ENCODE data around the gene UNC5C. TPM values are rescaled to one million over a fixed set of nuclear protein-coding genes. Genes with fewer than 3 reads are reported as not detected.
"Not testable (repeated sequence)": the region's sequence is repeated elsewhere in the genome, so short reads cannot be mapped to it uniquely, and the experiment has no call there.

Gene UNC5C
- total RNA-seq, 1 donor from 2014 or later, result 0.97 TPM

DNA sequence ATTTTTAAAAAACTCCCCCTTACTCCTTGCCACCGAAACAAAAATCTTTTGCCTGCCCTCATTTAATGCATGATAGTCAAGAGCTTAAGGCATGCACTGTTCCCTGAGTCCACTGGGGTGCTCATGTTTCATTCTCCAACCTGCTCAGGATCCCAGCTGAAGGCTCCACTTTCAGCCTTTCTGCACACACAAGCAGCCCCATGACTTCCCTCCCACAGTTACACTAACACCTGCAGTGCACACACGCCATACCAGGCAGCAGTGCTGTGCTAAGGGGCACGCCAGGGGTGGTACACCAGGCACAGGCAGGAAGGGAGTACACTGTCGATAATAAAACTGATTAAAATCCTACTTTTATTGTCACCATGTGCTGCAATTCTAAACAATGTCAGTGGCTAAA lies 405.8 kb downstream of the UNC5C start:
- TF ChIP-seq CTCF (IDR thresholded peaks at IDR 0.05; ENCODE audit: unreplicated experiment), result no peak
- H3K27ac Mint-ChIP-seq (ENCODE audit: unreplicated experiment), result no peak overlapping the region
- H3K36me3 Mint-ChIP-seq (ENCODE audit: low read depth, unreplicated experiment), result peaks cover 21% of the 10 kb centered on the region
- H3K27me3 Mint-ChIP-seq (ENCODE audit: unreplicated experiment), result no peaks in the 10 kb centered on the region
- no peak overlapping the region for H3K4me3 Mint-ChIP-seq (ENCODE audit: unreplicated experiment)
- DNase-seq (ENCODE audit: low spot score), result no peak
- peaks cover 2% of the 10 kb centered on the region for H3K4me1 Mint-ChIP-seq (ENCODE audit: unreplicated experiment)
- peaks cover 9% of the 10 kb centered on the region for H3K9me3 Mint-ChIP-seq (ENCODE audit: unreplicated experiment)

DNA sequence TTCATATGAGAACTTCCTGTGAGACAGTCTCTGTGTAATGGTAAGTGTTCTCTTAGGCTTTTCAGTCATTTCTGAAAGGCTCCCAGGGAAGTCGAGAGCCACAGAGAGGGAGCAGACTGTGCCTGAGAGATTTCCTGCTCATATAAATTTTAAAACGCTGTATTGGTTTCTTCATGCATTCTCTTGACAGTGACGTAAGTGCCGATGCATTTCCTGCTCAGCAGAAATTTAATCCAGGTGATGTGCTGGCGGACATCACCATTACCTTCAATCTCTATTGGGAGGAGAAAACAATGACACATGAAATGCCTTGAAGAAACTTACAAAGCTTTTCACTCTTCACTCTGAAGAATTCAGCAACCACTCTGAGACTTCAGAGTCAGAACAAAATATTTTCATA lies 407.4 kb downstream of the UNC5C start:
- no peaks in the 10 kb centered on the region for H3K27me3 Mint-ChIP-seq (ENCODE audit: unreplicated experiment)
- no peak for TF ChIP-seq CTCF (IDR thresholded peaks at IDR 0.05; ENCODE audit: unreplicated experiment)
- no peak overlapping the region for H3K27ac Mint-ChIP-seq (ENCODE audit: unreplicated experiment)
- DNase-seq (ENCODE audit: low spot score), result no peak
- H3K36me3 Mint-ChIP-seq (ENCODE audit: low read depth, unreplicated experiment), result peaks cover 21% of the 10 kb centered on the region
- H3K4me1 Mint-ChIP-seq (ENCODE audit: unreplicated experiment), result peaks cover 2% of the 10 kb centered on the region
- no peak overlapping the region for H3K4me3 Mint-ChIP-seq (ENCODE audit: unreplicated experiment)
- H3K9me3 Mint-ChIP-seq (ENCODE audit: unreplicated experiment), result peaks cover 9% of the 10 kb centered on the region

- H3K4me1 Mint-ChIP-seq (ENCODE audit: unreplicated experiment); H3K9me3 Mint-ChIP-seq (ENCODE audit: unreplicated experiment); H3K27me3 Mint-ChIP-seq (ENCODE audit: unreplicated experiment); DNase-seq (ENCODE audit: low spot score); H3K4me3 Mint-ChIP-seq (ENCODE audit: unreplicated experiment); H3K27ac Mint-ChIP-seq (ENCODE audit: unreplicated experiment): not testable (repeated sequence)
- peaks cover 21% of the 10 kb centered on the region for H3K36me3 Mint-ChIP-seq (ENCODE audit: low read depth, unreplicated experiment)
These were observed 409.3 kb downstream of the UNC5C start for GRCh38 chr4:95139424-95139823.

DNA sequence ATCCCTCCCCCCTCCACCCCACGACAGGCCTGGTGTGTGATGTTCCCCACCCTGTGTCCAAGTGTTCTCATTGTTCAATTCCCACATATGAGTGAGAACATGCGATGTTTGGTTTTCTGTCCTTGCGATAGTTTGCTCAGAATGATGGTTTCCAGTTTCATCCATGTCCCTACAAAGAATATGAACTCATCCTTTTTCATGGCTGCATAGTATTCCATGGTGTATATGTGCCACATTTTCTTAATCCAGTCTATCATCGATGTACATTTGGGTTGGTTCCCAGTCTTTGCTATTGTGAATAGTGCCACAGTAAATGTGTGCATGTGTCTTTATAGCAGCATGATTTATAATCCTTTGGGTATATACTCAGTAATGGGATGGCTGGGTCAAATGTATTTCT lies 414.8 kb downstream of the UNC5C start:
- not testable (repeated sequence) for H3K27ac Mint-ChIP-seq (ENCODE audit: unreplicated experiment); H3K36me3 Mint-ChIP-seq (ENCODE audit: low read depth, unreplicated experiment); H3K9me3 Mint-ChIP-seq (ENCODE audit: unreplicated experiment)

GRCh38 chr4:95129821-95130311 lies 418.9 kb downstream of the UNC5C start:
- H3K27ac Mint-ChIP-seq (ENCODE audit: unreplicated experiment), result no peak overlapping the region
- H3K36me3 Mint-ChIP-seq (ENCODE audit: low read depth, unreplicated experiment), result no peaks in the 10 kb centered on the region
- H3K27me3 Mint-ChIP-seq (ENCODE audit: unreplicated experiment), result peaks cover 2% of the 10 kb centered on the region
- H3K4me1 Mint-ChIP-seq (ENCODE audit: unreplicated experiment), result peaks cover 10% of the 10 kb centered on the region
- no peak overlapping the region for H3K4me3 Mint-ChIP-seq (ENCODE audit: unreplicated experiment)
- no peak for TF ChIP-seq CTCF (IDR thresholded peaks at IDR 0.05; ENCODE audit: unreplicated experiment)
- DNase-seq (ENCODE audit: low spot score), result no peak
- no peaks in the 10 kb centered on the region for H3K9me3 Mint-ChIP-seq (ENCODE audit: unreplicated experiment)

More for the DNA sequence above, 414.8 kb downstream of the UNC5C start:
- not testable (repeated sequence) for H3K4me1 Mint-ChIP-seq (ENCODE audit: unreplicated experiment); DNase-seq (ENCODE audit: low spot score); H3K4me3 Mint-ChIP-seq (ENCODE audit: unreplicated experiment); H3K27me3 Mint-ChIP-seq (ENCODE audit: unreplicated experiment)

DNA sequence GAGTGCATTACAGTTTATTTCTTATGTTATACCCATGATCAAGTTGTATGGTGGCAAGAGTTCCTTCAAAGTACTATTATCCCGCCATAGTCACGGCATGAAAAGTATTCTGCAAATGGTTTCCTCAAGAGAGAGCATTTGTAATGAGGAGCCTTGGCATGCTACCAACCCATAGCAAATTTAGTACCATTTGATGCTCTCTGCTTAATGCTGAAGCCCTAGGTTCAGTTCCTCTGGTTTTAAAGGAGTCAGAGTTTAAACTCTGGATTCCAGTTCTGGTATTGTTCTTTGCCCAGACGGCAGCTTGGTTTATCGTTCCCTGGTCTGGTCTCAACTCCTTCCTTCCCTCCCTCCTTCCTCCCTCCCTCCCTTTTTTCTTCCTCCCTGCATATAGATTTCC lies 419.7 kb downstream of the UNC5C start:
- peaks cover 2% of the 10 kb centered on the region for H3K27me3 Mint-ChIP-seq (ENCODE audit: unreplicated experiment)
- no peak overlapping the region for H3K4me3 Mint-ChIP-seq (ENCODE audit: unreplicated experiment)
- no peak for TF ChIP-seq CTCF (IDR thresholded peaks at IDR 0.05; ENCODE audit: unreplicated experiment)
- peaks cover 12% of the 10 kb centered on the region for H3K4me1 Mint-ChIP-seq (ENCODE audit: unreplicated experiment)
- H3K9me3 Mint-ChIP-seq (ENCODE audit: unreplicated experiment), result no peaks in the 10 kb centered on the region
- H3K36me3 Mint-ChIP-seq (ENCODE audit: low read depth, unreplicated experiment), result no peaks in the 10 kb centered on the region
- DNase-seq (ENCODE audit: low spot score), result no peak
- H3K27ac Mint-ChIP-seq (ENCODE audit: unreplicated experiment), result no peak overlapping the region
